Measurements from ENCODE around the gene MAJIN. TPM values are rescaled to one million over a fixed set of nuclear protein-coding genes. Genes with fewer than 3 reads are reported as not detected.

The MAJIN gene
- not detected for total RNA-seq

- Histone ChIP-seq H3K27me3 (ENCODE audit: control insufficient read depth in 3 of 3, insufficient read depth in 3 of 3, low read length in 3 of 3) (peaks cover 0 to 3% (median 0%) of the 10 kb centered on the region in 3 donors), H3K4me3 (ENCODE audit: low read length in 3 of 3) (peak within 1 kb of the TSS; percentile 65 to 85 (median 77)), H3K9me3 (ENCODE audit: control insufficient read depth in 3 of 3, low read length in 3 of 3) (no peaks in the 10 kb centered on the region), H3K27ac (ENCODE audit: low read depth, low read length) (no peak within 1 kb of the TSS), H3K4me1 (ENCODE audit: control insufficient read depth in 3 of 3, insufficient read depth in 3 of 3, low read length in 3 of 3) (peaks cover 9 to 10% (median 9%) of the 10 kb centered on the region in 3 donors), H3K9ac (ENCODE audit: low read depth in 1 of 3, low read length in 3 of 3) (peak within 1 kb of the TSS in 2 of 3 donors; percentile 68 to 71), H3K36me3 (ENCODE audit: control insufficient read depth in 3 of 3, insufficient read depth in 3 of 3, low read length in 3 of 3) (no peaks in the 10 kb centered on the region)
These were observed at the start of gene MAJIN for GRCh38 chr11:64971421-64972233. MAJIN (minus strand) TSS chr11:64972108; CDS start chr11:64959405, 12,703 bp downstream.

GRCh38 chr11:65021509-65021908, 49.6 kb upstream of the MAJIN start:
- no peak overlapping the region for H3K27ac ChIP-seq (ENCODE audit: low read depth, low read length)
- no peaks in the 10 kb centered on the region for H3K27me3 ChIP-seq (ENCODE audit: control insufficient read depth in 3 of 3, insufficient read depth in 3 of 3, low read length in 3 of 3)
- H3K36me3 ChIP-seq (ENCODE audit: control insufficient read depth in 3 of 3, insufficient read depth in 3 of 3, low read length in 3 of 3): peaks cover 28 to 35% (median 31%) of the 10 kb centered on the region in 3 donors
- no peak overlapping the region for H3K9ac ChIP-seq (ENCODE audit: low read depth in 1 of 3, low read length in 3 of 3)
- no peak overlapping the region for H3K4me3 ChIP-seq (ENCODE audit: low read length in 3 of 3)
- H3K9me3 ChIP-seq (ENCODE audit: control insufficient read depth in 3 of 3, low read length in 3 of 3): no peaks in the 10 kb centered on the region
- peaks cover 0 to 3% (median 0%) of the 10 kb centered on the region in 3 donors for H3K4me1 ChIP-seq (ENCODE audit: control insufficient read depth in 3 of 3, insufficient read depth in 3 of 3, low read length in 3 of 3)

- Histone ChIP-seq H3K36me3 (ENCODE audit: control insufficient read depth in 3 of 3, insufficient read depth in 3 of 3, low read length in 3 of 3) (peaks cover 28 to 35% (median 33%) of the 10 kb centered on the region in 3 donors), H3K4me1 (ENCODE audit: control insufficient read depth in 3 of 3, insufficient read depth in 3 of 3, low read length in 3 of 3) (peaks cover 0 to 7% (median 0%) of the 10 kb centered on the region in 3 donors), H3K27me3 (ENCODE audit: control insufficient read depth in 3 of 3, insufficient read depth in 3 of 3, low read length in 3 of 3) (no peaks in the 10 kb centered on the region), H3K4me3 (ENCODE audit: low read length in 3 of 3) (no peak overlapping the region), H3K9ac (ENCODE audit: low read depth in 1 of 3, low read length in 3 of 3) (no peak overlapping the region), H3K9me3 (ENCODE audit: control insufficient read depth in 3 of 3, low read length in 3 of 3) (no peaks in the 10 kb centered on the region), H3K27ac (ENCODE audit: low read depth, low read length) (no peak overlapping the region)
These were observed 49.1 kb upstream of the MAJIN start for GRCh38 chr11:65021003-65021402.

GRCh38 chr11:65019824-65020223, 47.9 kb upstream of the MAJIN start:
- Histone ChIP-seq H3K4me1 (ENCODE audit: control insufficient read depth in 3 of 3, insufficient read depth in 3 of 3, low read length in 3 of 3) (peaks cover 2 to 12% (median 6%) of the 10 kb centered on the region in 3 donors), H3K27ac (ENCODE audit: low read depth, low read length) (no peak overlapping the region), H3K27me3 (ENCODE audit: control insufficient read depth in 3 of 3, insufficient read depth in 3 of 3, low read length in 3 of 3) (no peaks in the 10 kb centered on the region), H3K4me3 (ENCODE audit: low read length in 3 of 3) (no peak overlapping the region), H3K9me3 (ENCODE audit: control insufficient read depth in 3 of 3, low read length in 3 of 3) (no peaks in the 10 kb centered on the region), H3K9ac (ENCODE audit: low read depth in 1 of 3, low read length in 3 of 3) (no peak overlapping the region), H3K36me3 (ENCODE audit: control insufficient read depth in 3 of 3, insufficient read depth in 3 of 3, low read length in 3 of 3) (peaks cover 28 to 35% (median 33%) of the 10 kb centered on the region in 3 donors)

- Histone ChIP-seq H3K4me1 (ENCODE audit: control insufficient read depth in 3 of 3, insufficient read depth in 3 of 3, low read length in 3 of 3) (peaks cover 11 to 24% (median 13%) of the 10 kb centered on the region in 3 donors), H3K4me3 (ENCODE audit: low read length in 3 of 3) (no peak overlapping the region)
These were observed 46.0 kb upstream of the MAJIN start for GRCh38 chr11:65017937-65018336.

GRCh38 chr11:65016705-65017104, 44.8 kb upstream of the MAJIN start:
- H3K27me3 ChIP-seq (ENCODE audit: control insufficient read depth in 3 of 3, insufficient read depth in 3 of 3, low read length in 3 of 3): no peaks in the 10 kb centered on the region
- no peaks in the 10 kb centered on the region for H3K9me3 ChIP-seq (ENCODE audit: control insufficient read depth in 3 of 3, low read length in 3 of 3)
- H3K9ac ChIP-seq (ENCODE audit: low read depth in 1 of 3, low read length in 3 of 3): peak overlapping the region; percentile 1 to 53 (median 16)
- peaks cover 23 to 29% (median 26%) of the 10 kb centered on the region in 3 donors for H3K36me3 ChIP-seq (ENCODE audit: control insufficient read depth in 3 of 3, insufficient read depth in 3 of 3, low read length in 3 of 3)
- H3K4me1 ChIP-seq (ENCODE audit: control insufficient read depth in 3 of 3, insufficient read depth in 3 of 3, low read length in 3 of 3): peaks cover 13 to 26% (median 13%) of the 10 kb centered on the region in 3 donors
- H3K4me3 ChIP-seq (ENCODE audit: low read length in 3 of 3): no peak overlapping the region
- no peak overlapping the region for H3K27ac ChIP-seq (ENCODE audit: low read depth, low read length)

More at GRCh38 chr11:65017937-65018336, 46.0 kb upstream of the MAJIN start:
- no peak overlapping the region for H3K27ac ChIP-seq (ENCODE audit: low read depth, low read length)
- H3K36me3 ChIP-seq (ENCODE audit: control insufficient read depth in 3 of 3, insufficient read depth in 3 of 3, low read length in 3 of 3): peaks cover 28 to 35% (median 32%) of the 10 kb centered on the region in 3 donors
- H3K27me3 ChIP-seq (ENCODE audit: control insufficient read depth in 3 of 3, insufficient read depth in 3 of 3, low read length in 3 of 3): no peaks in the 10 kb centered on the region
- H3K9ac ChIP-seq (ENCODE audit: low read depth in 1 of 3, low read length in 3 of 3): no peak overlapping the region
- no peaks in the 10 kb centered on the region for H3K9me3 ChIP-seq (ENCODE audit: control insufficient read depth in 3 of 3, low read length in 3 of 3)

- Histone ChIP-seq H3K27me3 (ENCODE audit: control insufficient read depth in 3 of 3, insufficient read depth in 3 of 3, low read length in 3 of 3) (no peaks in the 10 kb centered on the region), H3K27ac (ENCODE audit: low read depth, low read length) (peak overlapping the region; percentile 98), H3K4me3 (ENCODE audit: low read length in 3 of 3) (peak overlapping the region; percentile 87 to 92 (median 92)), H3K9ac (ENCODE audit: low read depth in 1 of 3, low read length in 3 of 3) (peak overlapping the region; percentile 88 to 96 (median 94)), H3K36me3 (ENCODE audit: control insufficient read depth in 3 of 3, insufficient read depth in 3 of 3, low read length in 3 of 3) (peaks cover 10 to 15% (median 12%) of the 10 kb centered on the region in 3 donors), H3K4me1 (ENCODE audit: control insufficient read depth in 3 of 3, insufficient read depth in 3 of 3, low read length in 3 of 3) (peaks cover 13 to 26% (median 13%) of the 10 kb centered on the region in 3 donors), H3K9me3 (ENCODE audit: control insufficient read depth in 3 of 3, low read length in 3 of 3) (no peaks in the 10 kb centered on the region)
These were observed 42.9 kb upstream of the MAJIN start for GRCh38 chr11:65014726-65015227.

- peaks cover 13 to 26% (median 13%) of the 10 kb centered on the region in 3 donors for H3K4me1 ChIP-seq (ENCODE audit: control insufficient read depth in 3 of 3, insufficient read depth in 3 of 3, low read length in 3 of 3)
- H3K9me3 ChIP-seq (ENCODE audit: control insufficient read depth in 3 of 3, low read length in 3 of 3): no peaks in the 10 kb centered on the region
- peak within 1 kb of the TSS; percentile 98 for H3K27ac ChIP-seq (ENCODE audit: low read depth, low read length)
- peaks cover 7 to 13% (median 11%) of the 10 kb centered on the region in 3 donors for H3K36me3 ChIP-seq (ENCODE audit: control insufficient read depth in 3 of 3, insufficient read depth in 3 of 3, low read length in 3 of 3)
- peak within 1 kb of the TSS; percentile 87 to 92 (median 92) for H3K4me3 ChIP-seq (ENCODE audit: low read length in 3 of 3)
- no peaks in the 10 kb centered on the region for H3K27me3 ChIP-seq (ENCODE audit: control insufficient read depth in 3 of 3, insufficient read depth in 3 of 3, low read length in 3 of 3)
- peak within 1 kb of the TSS; percentile 88 to 96 (median 94) for H3K9ac ChIP-seq (ENCODE audit: low read depth in 1 of 3, low read length in 3 of 3)
These were observed 42.2 kb upstream of the MAJIN start, which contains the start of gene ARL2 for GRCh38 chr11:65013888-65014725. ARL2 (plus strand) TSS chr11:65014160; CDS start chr11:65014208, 48 bp downstream.

GRCh38 chr11:65013130-65013887, 41.4 kb upstream of the MAJIN start:
- peak overlapping the region; percentile 98 for H3K27ac ChIP-seq (ENCODE audit: low read depth, low read length)
- H3K36me3 ChIP-seq (ENCODE audit: control insufficient read depth in 3 of 3, insufficient read depth in 3 of 3, low read length in 3 of 3): peaks cover 1 to 6% (median 5%) of the 10 kb centered on the region in 3 donors
- peaks cover 13 to 26% (median 13%) of the 10 kb centered on the region in 3 donors for H3K4me1 ChIP-seq (ENCODE audit: control insufficient read depth in 3 of 3, insufficient read depth in 3 of 3, low read length in 3 of 3)
- H3K27me3 ChIP-seq (ENCODE audit: control insufficient read depth in 3 of 3, insufficient read depth in 3 of 3, low read length in 3 of 3): no peaks in the 10 kb centered on the region
- peak overlapping the region; percentile 88 to 96 (median 94) for H3K9ac ChIP-seq (ENCODE audit: low read depth in 1 of 3, low read length in 3 of 3)
- no peaks in the 10 kb centered on the region for H3K9me3 ChIP-seq (ENCODE audit: control insufficient read depth in 3 of 3, low read length in 3 of 3)
- peak overlapping the region; percentile 87 to 92 (median 92) for H3K4me3 ChIP-seq (ENCODE audit: low read length in 3 of 3)
